Medulla oblongata (tissue), 1 donor: ENCODE measurements around the gene HMSD.
"Not testable (repeated sequence)": the region's sequence is repeated elsewhere in the genome, so short reads cannot be mapped to it uniquely, and the experiment has no call there.

Experiments
- DNase-seq: peaks from one replicate; pipeline ENCODE4 v3.0.0-alpha.2; 2015; ENCODE audit errors: extremely low spot score

HMSD gene, protein sequence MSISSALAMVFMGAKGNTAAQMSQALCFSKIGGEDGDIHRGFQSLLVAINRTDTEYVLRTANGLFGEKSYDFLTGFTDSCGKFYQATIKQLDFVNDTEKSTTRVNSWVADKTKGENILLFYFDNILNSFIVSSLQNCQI

DNA sequence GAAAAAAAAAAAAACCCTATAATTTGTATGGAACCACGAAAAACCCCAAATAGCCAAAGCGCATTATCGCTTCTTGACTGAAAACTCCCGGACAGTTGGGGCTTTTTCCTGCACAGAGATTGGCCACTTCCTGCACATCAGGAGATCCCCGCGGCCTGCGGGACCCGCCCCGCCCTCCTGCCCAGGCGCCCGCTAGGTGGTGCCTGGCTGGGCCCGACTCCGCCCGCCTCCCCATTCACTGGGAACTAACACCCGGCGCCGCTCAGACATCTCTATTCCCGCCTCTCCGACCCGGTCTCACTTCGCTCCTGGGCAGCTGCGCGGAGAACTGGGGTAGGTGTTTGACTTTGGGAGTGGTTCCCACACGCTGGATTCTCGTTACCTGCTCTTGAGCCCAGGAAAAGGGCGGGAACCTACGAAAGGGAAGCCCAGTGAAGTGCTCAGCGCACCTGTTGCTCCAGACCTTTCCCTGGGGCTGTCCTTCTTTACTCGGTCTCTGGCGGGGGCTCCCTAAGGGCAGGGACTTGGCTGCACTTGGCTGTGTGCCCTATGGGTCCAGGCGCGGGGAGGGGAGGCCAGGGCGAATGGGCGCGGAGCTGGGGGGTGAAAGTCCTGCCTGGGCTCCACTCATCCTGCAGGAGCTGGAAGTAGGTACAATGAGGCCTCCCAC, at the start of gene HMSD:
HMSD (plus strand) TSS at position 234 of the 670 bp plus-strand sequence. CDS start 4,155 bp downstream, outside the sequence.
- DNase-seq = peak; percentile 73

DNA sequence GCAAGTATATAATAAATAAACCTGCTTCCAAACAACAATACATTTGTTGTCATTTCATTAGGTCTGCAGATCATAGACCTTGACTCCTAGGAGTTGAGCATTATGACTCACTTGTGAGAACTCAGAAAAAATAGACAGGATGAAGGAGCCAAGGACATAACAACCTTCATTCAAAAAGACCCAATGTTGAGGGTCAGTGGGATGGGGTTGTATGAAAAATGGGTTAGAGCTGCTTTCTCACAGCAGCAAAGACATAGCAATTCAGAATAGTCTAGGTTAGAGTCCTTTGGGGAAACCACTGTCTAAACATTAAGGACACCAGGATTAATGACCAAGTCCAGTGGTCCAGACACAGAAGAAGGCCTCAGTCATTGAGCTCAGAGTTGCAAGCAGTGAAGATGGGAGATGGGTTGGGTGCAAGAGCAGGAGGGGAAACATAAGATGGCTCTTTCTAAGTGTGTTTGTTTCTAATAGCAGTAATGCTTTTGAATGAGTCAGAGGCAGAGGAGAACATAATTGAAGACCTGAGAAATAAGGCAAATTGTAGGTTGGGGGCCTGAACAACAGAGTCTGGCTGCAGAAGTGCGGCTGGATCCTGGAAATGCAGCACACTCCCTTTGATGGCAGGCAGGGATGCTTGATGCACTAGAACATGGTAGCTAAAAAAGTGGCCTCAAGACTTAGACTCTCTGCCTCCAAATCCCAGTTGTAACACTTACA, 45.1 kb upstream of the HMSD start:
- DNase-seq = no peak

DNA sequence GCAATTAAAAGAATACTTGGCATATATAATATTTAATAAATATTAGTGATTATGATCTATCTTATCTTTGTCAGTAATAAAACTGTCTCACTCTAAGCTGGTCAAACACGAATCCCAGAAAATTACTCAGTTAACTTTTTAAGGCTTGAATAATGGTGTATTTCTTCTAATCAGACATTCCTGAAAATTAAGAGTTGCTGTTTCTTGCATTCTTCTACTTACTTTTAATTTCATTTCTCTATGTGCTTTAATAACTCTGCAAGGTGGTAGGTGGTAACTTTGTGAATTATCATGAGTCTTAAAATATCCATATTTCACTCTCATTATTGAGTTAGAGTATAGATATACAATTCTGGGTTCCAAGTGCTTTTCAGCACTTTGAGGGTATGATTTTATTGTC, 44.4 kb upstream of the HMSD start:
- DNase-seq = no peak

DNA sequence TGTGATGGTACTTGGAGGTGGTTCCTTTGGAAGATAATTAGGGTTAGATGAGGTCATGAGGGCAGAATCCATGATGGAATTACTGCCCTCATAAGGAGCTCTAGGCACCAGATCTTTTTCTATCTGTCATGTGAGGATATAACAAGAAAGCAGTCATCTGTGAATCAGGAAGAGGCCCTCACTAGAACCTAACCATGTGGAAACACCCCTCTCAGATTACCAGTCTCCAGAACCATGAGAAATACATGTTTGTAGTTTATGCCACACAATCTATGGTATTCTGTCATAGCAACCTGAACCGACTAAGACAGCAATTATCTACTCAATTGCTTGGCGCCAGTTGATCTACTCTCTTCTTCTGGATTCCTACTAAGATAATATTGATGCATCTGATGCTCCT, 43.7 kb upstream of the HMSD start:
- no peak for DNase-seq

DNA sequence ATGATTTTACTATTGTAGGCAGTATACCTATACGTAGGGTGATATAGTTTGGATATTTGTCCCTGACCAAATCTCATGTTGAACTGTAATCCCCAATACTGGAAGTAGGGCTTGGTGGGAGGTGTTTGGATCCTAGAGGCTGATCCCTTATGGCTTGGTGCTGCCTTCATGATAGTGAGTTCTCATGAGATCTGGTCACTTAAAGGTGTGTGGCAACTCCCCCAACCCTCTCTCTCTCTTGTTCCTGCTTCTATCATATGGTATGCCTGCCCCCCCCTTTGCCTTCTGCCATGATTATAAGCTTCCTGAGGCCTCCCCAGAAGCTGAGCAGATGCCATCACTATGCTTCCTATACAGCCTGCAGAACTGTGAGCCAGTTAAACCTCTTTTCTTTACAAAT, 43.0 kb upstream of the HMSD start:
- DNase-seq = no peak

DNA sequence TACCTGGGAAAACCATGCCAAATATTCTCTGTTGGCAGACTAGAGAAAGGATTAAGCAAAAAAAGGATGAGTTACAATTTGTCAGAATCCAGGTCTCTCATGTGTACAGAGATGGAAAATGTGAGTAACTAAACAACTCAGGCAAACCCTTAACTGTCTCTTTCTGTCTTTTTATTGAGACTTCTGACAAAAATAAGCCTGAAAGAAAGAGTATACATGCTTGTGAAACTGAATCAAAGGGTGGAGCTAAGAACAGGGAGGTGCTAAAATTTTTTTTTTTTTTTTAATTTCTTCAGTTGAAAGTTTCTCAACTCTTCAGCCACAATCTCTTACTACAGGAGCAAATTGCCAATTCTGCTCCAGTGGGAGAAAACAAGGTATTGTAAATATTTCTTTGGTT, 41.4 kb upstream of the HMSD start, which contains the start of gene SERPINB10:
SERPINB10 (plus strand) TSS at position 295 of the 400 bp plus-strand sequence. CDS start 7,553 bp downstream, outside the sequence.
- DNase-seq = no peak

DNA sequence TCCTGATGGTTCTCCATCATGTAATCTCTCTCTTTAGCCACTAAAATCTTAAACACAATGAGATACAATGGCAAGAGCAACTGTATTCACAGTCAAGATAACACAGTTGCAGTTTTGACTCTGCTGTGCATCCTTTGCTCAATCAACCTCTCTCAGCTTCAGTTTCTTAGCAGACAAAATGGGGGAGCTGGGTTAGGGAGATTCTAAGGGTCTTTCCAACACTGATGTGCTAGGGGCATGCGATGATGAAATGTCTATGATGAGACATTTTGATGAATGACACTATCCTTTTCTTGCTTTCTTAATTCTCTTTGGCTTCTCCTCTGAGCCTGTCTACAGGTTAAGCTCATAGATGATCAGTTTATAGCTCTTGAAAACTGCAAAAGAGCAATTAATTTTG, 40.2 kb upstream of the HMSD start:
- no peak for DNase-seq

DNA sequence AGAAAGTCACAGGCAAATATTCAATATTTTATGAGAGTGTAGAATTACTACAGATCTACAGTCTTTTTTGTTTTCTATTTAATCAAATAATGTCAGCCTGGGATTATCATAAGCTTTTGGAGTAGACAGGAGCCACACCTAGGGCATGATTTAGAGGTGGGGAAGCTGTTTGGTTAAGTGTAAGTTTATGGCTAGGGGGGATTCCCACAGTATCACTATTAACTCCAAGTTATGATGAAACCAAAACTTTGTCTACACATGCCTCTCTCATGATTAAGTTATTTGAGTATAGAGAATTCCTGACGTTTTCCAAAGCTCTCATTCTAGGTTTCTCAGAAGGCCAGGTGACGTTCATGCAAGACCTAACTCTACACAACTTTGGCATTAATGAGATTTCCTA, 39.2 kb upstream of the HMSD start:
- no peak for DNase-seq

DNA sequence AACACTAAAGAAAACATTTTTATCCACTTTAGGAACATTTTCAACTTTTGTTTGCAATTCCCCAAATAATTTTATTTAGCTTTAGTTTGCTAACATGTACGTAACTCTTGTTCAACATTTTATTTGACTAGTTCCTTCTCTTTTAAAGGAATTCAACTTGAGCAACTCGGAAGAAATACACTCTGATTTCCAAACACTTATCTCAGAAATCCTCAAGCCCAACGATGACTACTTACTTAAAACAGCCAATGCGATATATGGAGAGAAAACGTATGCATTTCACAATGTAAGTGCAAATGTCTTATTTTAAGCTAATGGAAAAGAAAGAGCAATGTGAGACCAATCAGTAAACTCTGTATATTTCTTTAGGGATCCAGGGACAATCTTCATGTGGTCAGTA, 31.3 kb upstream of the HMSD start:
- no peak for DNase-seq

DNA sequence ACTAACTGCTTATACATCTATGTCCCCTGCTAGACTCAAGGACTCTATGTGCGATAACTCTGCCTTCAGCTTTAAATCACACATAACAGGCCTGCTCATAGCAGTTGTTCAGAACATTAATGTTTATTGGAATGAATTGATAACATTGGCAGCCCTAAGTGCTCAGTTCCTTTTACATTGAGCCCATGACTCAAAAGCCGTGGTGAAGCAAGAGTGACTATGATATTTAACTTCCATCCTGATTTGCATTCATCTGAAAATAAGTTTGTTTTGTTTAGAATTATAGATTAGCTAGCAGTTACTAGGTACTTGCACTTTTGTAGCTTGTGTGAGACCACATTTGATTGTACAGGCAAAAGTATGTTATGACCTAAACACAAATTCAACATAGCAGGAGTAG, 27.1 kb upstream of the HMSD start:
- DNase-seq = no peak

DNA sequence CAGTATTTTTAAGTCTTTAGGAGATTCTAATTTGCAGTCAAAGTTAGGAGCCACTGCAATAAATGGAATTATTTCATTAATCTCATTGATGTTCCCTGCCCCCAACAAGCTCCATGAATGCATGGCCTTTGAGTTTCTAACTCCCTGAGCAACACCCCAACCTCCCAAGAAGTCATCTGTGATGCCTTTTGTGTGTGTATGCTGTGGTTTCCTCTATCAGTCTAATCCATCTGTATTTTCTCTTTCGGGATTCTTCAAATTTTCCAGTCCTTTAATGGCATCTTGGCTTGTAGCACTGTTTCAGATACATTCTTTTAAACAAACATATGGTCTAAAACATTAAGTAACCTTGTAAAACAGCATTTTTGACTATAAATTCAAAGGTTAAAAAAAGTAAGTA, 24.6 kb upstream of the HMSD start:
- DNase-seq = no peak

DNA sequence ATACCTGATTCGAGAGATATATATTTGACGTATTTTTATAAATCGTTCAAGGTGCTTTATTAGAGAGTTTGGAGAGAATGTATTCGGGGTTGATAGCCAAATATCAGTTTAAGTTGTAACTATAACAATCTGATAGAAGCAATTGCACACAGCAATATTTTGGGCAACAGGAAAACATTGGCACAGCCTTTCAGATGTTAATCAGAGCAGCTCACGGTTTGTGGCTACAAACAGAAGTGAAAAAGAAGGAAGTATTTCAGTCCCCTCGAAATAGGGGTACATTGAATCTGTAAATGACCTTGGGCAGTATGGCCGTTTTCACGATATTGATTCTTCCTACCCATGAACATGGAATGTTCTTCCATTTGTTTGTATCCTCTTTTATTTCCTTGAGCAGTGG, 20.8 kb upstream of the HMSD start:
- no peak for DNase-seq

DNA sequence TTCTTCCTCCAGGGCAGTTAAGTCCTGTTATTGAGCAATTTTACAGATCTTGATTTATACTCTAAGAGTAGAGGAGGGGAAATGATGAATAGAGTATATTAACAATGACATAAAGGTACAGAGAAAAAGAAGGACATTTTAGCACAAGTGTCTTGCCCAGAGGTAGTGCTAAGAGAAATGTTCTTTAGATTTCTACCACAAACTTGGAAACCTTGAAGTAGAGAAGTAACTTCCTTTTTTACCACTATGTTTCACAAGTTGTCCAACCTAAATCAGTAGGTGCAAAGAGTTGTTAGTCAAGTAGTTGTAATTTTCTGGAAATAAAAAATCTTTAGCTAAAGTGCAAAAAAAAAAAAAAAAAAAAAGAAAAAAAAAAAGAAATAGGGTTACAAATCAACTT, 19.7 kb upstream of the HMSD start:
- DNase-seq = not testable (repeated sequence)

DNA sequence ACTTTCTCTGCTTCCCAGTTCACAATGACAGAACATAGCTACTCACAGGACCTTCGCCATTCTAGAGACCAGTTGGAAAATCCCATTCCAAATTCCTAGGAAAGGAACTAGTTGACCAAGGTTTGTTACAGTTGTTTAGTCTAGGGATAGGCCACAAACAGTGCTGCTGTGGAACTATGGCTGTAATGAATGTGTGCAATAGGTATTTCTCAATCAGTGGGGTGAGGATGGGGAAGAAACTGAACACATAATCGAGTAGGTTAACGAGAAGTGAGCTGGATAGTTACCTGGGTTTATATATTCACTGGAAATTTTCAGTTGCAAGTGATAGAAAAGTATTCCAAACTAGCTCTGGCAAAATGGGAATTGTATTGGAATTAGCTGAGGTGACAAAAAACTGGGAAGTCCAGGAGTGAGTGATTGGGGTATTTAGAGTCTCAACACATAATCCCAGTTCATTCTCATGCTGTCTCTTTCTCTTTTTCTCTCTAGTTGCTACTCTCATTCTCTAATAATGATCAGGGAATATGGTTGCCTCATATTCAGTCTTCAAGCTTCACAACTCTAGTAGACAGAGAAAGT, 18.2 kb upstream of the HMSD start:
- DNase-seq = no peak

DNA sequence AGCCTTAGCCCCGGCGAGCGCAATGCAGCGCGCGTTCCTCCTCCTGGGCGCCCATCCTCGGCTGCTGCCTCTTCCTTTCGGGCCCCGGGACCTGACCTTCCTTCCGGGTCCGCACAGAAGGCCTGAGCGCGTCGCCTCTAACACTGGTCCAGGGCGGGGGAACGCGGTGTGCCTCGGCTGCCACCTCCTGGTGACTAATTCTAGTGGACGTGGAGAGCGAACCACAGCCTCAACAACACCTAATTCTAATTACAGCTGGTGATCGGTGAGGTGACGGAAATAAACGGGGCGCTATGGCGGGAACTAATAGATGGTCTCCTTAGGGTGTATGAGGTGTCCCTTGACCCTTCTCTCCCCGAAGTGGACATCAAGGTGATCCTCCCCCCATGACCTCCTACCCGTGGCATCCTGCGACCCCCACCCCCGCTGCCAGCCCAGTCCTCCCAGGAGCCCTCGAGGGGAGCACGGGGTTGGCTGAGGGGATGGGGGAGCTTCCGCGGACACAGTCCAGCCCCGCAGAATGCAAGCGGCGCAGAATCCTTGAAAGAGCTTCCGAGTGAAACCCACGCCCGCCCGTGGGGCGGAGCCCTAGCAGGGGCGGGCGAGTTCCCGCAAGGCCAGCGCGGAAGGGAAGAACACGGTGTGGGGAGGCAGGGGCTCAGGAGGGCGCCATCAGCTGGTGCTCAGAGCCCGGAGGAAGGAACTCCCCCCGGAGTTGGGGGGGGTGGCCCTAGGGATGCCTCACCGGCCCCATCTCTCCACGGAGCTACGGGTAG, 12.8 kb upstream of the HMSD start:
- DNase-seq = peak; percentile 88

DNA sequence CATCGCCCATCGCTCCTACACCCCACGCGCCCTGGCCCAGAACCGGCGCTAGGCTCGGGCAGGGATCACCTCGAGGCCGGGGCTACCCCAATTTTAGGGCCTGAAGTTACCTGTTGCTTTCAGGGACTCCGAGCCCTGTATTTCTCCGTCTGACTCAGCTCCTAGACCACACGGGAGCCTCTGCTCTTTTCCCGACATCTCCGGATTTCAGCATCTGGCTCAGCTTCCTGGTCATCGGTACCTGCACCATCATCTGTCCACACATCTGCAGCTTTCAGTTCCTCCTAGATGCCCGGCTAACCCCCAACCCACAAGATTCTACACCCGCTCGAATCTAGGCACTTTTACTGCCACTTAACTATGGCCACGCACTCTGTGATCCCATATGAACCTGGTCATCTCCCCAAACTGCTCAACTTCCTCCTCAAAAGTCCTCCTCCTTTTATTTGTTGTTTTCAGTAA, 12.1 kb upstream of the HMSD start:
- no peak for DNase-seq

DNA sequence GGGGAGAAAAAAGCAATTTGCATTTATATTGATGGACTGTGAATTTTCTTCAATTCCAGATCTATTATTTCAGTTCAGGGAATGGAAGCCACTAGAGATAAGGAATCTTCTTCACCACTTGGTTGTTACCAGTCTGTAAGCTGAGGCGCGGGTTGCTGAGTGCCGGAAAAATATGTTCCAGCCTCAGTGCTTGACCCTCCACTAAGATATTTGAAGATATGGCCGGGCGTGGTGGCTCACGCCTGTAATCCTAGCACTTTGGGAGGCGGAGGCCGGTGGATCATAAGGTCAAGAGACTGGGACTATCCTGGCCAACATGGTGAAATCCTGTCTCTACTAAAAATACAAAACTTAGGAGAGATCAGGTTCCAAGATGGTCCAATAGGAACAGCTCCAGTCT, 9.1 kb upstream of the HMSD start:
- no peak for DNase-seq

DNA sequence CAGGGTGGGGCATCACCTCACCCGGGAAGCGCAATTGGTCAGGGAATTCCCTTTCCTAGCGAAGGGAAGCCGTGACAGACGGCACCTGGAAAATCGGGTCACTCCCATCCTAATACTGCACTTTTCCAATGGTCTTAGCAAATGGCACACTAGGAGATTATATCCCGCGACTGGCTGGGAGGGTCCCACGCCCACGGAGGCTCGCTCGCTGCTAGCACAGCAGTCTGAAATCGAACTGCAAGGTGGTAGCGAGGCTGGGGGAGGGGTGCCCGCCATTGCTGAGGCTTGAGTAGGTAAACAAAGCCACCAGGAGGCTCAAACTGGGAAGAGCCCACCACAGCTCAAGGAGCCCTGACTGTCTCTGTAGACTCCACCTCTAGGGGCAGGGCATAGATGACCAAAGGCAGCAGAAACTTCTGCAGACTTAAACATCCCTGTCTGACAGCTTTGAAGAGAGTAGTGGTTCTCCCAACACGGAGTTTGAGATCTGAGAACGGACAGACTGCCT, 8.5 kb upstream of the HMSD start:
- not testable (repeated sequence) for DNase-seq

DNA sequence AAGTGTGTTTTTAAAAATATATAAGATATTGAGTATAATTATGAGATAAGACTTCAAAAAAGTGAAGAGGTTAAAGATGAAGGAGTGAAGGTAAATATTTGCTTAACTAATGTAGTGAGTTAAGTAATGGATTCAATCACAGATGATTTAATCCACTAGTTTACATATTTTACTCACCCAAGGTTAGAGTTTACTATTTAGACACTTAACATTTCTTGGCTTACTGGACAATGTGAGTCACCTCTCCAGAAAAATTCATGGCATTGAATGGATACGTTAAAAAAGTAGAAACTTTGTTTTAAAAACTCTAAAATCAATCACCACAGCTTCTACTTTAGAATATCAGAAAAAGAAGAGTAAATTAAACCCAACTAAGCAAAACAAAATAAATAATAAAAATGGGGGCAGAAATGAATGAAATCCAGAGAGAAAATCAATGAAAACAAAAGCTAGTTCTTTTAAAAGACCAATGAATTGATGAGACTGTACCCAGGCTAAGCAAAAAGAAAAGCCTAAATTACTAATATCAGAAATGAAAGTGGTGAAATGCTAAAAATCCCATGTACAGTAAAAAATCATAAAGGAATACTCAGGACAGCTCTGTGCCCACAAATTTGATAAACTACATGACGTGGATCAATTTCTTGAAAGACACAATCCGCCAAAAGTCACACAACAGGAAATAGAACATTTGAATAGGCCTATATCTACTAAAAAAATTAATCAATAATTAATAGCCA, 1.9 kb upstream of the HMSD start:
- no peak for DNase-seq

DNA sequence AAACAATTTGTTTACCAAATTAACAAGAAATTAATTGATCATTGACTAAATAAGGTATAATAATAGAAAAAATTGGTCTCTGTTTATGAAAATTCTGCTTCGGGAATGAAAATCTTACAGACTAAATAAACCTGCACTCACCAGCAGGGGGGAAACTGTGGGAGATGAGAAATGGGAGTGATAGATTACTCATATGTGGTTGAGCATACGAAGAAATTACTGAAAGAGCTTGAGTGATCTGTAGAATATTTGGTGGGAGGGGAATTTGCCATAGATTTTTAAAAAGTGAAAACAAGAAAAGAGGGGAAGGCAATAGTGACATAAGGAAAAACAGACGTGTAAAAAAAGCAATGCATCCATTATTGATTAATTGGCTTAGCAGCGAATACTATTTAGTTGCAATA, 2.2 kb downstream of the HMSD start:
- DNase-seq = no peak

DNA sequence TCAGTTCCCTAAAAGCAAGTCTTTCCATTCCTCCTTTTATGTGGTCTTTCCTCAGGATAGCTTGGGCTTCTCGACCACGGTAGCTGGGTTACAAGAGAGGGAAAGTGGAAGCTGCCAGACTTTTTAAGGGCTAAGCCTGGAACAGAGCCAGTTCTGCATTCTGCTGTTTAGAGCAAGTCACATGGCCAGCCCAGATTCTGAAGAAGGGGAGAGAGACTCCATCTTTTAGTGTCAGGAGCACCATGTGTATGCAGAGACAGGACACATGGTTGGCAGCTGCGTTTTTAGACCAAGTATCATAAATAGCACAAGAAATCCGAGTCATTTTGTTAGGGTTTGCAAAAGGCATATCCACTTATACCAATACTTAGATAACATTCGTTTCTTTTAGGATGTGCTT, 4.7 kb downstream of the HMSD start:
- no peak for DNase-seq
